Upper lobe of left lung (tissue), 6 donors: ENCODE data around the gene RHOF. TPM values are rescaled to one million over a fixed set of nuclear protein-coding genes. Genes with fewer than 3 reads are reported as not detected.

Experiments
- ATAC-seq, 2 donors: fragments of 200-7000 bp; cut with Tn5 transposase; one replicate each; pipeline ENCODE4 v1.9.1; 2022; ENCODE audit warnings: mild to moderate bottlenecking in 2 of 2, moderate library complexity in 2 of 2; ENCODE audit not compliant: low FRiP score in 2 of 2
- DNase-seq, 2 donors: peaks; one replicate each; pipeline ENCODE4 v3.0.0-alpha.2; 2019 to 2020
- H3K27ac ChIP-seq, 4 donors: fragments of 200-600 bp; sonication (generic); one replicate each; pipeline ENCODE4 v1.5.1; 2016 to 2019
- H3K27me3 ChIP-seq, 4 donors: fragments of 200-600 bp; sonication (generic); one replicate each; pipeline ENCODE4 v1.5.1; 2017 to 2019
- H3K36me3 ChIP-seq, 4 donors: fragments of 200-600 bp; sonication (generic); one replicate each; pipeline ENCODE4 v1.5.1; 2016 to 2019
- H3K4me1 ChIP-seq, 4 donors: fragments of 200-600 bp; sonication (generic); one replicate each; pipeline ENCODE4 v1.5.1; 2018 to 2019
- H3K4me3 ChIP-seq, 4 donors: fragments of 200-600 bp; sonication (generic); one replicate each; pipeline ENCODE4 v1.5.1; 2017 to 2019; ENCODE audit warnings: mild to moderate bottlenecking in 2 of 4, moderate library complexity in 1 of 4
- H3K9me3 ChIP-seq, 4 donors: fragments of 200-600 bp; sonication (generic); one replicate each; pipeline ENCODE4 v1.5.1; 2018 to 2019
- CTCF ChIP-seq, 6 experiments: fragments of 450-650 bp in 4 of 6; fragments of 200-600 bp in 2 of 6; sonication (generic) in 2 of 6; IDR thresholded peaks; one replicate each; pipeline ENCODE4 v1.5.1; 2016 to 2019; ENCODE audit warnings: antibody characterized with exemption in 6 of 6
- EP300 ChIP-seq, 4 donors: sonication (generic); formaldehyde crosslinking; IDR thresholded peaks; one replicate each; pipeline ENCODE4 v1.5.1; 2017; ENCODE audit warnings: antibody characterized with exemption in 4 of 4, control low read depth in 2 of 4
- POLR2A ChIP-seq, 4 donors: fragments of 450-650 bp; IDR thresholded peaks; one replicate each; pipeline ENCODE4 v1.5.1; 2016 to 2017; ENCODE audit warnings: antibody characterized with exemption in 4 of 4, mild to moderate bottlenecking in 2 of 4
- POLR2AphosphoS5 ChIP-seq, 2 donors: sonication (generic); formaldehyde crosslinking; IDR thresholded peaks; one replicate each; pipeline ENCODE4 v1.5.1; 2017; ENCODE audit warnings: antibody characterized with exemption in 2 of 2
- WGBS, 2 donors: methylation state at CpG; one replicate each; pipeline ENCODE4 v1.1.5; 2017 to 2018; 5-methylcytosine and 5-hydroxymethylcytosine counted together
- total RNA-seq, 6 donors: library from RNA; depleted of rRNA in 4 of 6; stranded (reverse); fragments of >200 nt in 4 of 6; gene quantifications; one replicate each; pipeline versions ENCODE4 v1.1.0 to v1.2.1, GENCODE V29; 2016 to 2021
- donor health status: DM: no; HTN: no; CAD: no; lungs with moderate emphysema.
- donor health status: DM: no; HTN: yes; CAD: no; lungs with severe emphysema.

The RHOF gene
- total RNA-seq, 6 donors from 2014 or later: 33.5 to 145 (median 45.5) TPM

GRCh38 chr12:121802485-121802842, 9.0 kb upstream of the RHOF start:
- Histone ChIP-seq H3K4me3 (peak overlapping the region; percentile 45 to 85 (median 72)), H3K4me1 (peaks cover 39 to 49% (median 40%) of the 10 kb centered on the region in 4 donors), H3K27me3 (no peaks in the 10 kb centered on the region), H3K9me3 (no peaks in the 10 kb centered on the region), H3K36me3 (peaks cover 0 to 8% (median 4%) of the 10 kb centered on the region in 4 donors), H3K27ac (peak overlapping the region; percentile 96 to 100 (median 98))
- ATAC-seq: no peak
- DNase-seq: no peak
- 0 to 4% methylated on average over 1 of the region's 1 CpG for WGBS, 2 donors
- no peak for TF ChIP-seq EP300 (IDR thresholded peaks at IDR 0.05)
- TF ChIP-seq POLR2AphosphoS5 (IDR thresholded peaks at IDR 0.05): no peak
- TF ChIP-seq POLR2A (IDR thresholded peaks at IDR 0.05): no peak

DNA sequence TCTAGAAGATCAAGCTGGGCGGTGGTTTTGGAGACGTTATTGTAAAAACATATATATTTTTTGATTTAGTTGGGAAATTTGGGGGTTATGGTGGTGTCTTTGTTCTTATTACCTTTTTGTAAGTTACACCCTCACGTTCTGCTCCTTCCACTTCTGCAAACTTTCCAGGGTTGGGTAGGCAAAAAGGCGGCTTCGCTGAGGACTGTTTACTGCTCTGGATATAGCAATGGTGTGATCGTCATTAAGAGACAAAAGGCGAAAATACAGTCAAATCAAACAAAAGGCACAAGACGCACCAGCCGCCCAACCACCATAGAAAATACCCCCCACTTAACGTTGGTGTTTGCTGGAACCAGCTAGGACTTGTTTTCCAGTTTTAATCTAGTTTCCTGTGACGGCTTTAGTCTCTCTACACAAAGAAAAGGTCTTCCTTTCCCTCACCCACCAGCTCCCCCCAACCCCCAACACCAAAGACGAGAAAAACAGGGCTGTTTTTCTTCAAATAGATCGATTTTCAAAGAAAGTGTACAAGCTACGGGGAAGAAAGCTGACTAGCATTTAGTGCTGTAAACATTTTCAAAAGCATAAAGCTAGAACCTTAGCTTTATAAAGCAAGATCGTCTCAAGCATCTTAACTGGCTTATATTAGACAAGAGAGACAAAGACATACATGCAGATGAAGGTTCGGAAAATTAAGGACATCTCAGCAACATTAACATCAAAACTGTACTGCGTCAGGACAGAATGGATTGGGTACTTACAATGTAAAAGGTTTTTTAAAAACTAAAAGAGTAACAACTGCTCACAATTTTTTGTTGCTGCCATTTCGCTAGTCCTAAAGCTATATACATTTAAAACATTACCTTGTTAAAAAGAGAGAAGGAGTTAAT, 8.4 kb upstream of the RHOF start:
- H3K9me3 ChIP-seq: no peaks in the 10 kb centered on the region
- H3K36me3 ChIP-seq: peaks cover 0 to 6% (median under 1%) of the 10 kb centered on the region in 4 donors
- H3K4me3 ChIP-seq: peak overlapping the region; percentile 45 to 85 (median 72)
- TF ChIP-seq POLR2AphosphoS5 (IDR thresholded peaks at IDR 0.05) (no peak), POLR2A (IDR thresholded peaks at IDR 0.05) (no peak), EP300 (IDR thresholded peaks at IDR 0.05) (no peak), CTCF (IDR thresholded peaks at IDR 0.05) (no peak)
- 0 to 1% methylated on average over 18 of the region's 18 CpGs for WGBS, 2 donors
- DNase-seq: no peak
- no peaks in the 10 kb centered on the region for H3K27me3 ChIP-seq
- no peak for ATAC-seq
- peak overlapping the region; percentile 96 to 100 (median 98) for H3K27ac ChIP-seq
- peaks cover 39 to 49% (median 42%) of the 10 kb centered on the region in 4 donors for H3K4me1 ChIP-seq

- Histone ChIP-seq H3K27ac (peak overlapping the region; percentile 96 to 100 (median 98)), H3K36me3 (peaks cover 0 to 7% (median 5%) of the 10 kb centered on the region in 4 donors), H3K27me3 (no peaks in the 10 kb centered on the region), H3K4me1 (peaks cover 39 to 49% (median 42%) of the 10 kb centered on the region in 4 donors), H3K9me3 (no peaks in the 10 kb centered on the region), H3K4me3 (peak overlapping the region; percentile 45 to 85 (median 72))
- peak in 1 of 2 donors; percentile 11 for ATAC-seq
- WGBS, 2 donors: 0 to 1% methylated on average over 18 to 31 of the region's 86 CpGs
- DNase-seq: peak; percentile 71 to 93
- no peak for TF ChIP-seq EP300 (IDR thresholded peaks at IDR 0.05)
- TF ChIP-seq POLR2A (IDR thresholded peaks at IDR 0.05): peak in 2 of 4 donors; percentile 11 to 26
- TF ChIP-seq CTCF (IDR thresholded peaks at IDR 0.05): peak in 1 of 6 experiments; percentile 5
- TF ChIP-seq POLR2AphosphoS5 (IDR thresholded peaks at IDR 0.05): peak; percentile 42 to 49
Observed at GRCh38 chr12:121800694-121801594, 7.5 kb upstream of the RHOF start.

GRCh38 chr12:121799842-121800693, 6.6 kb upstream of the RHOF start:
- Histone ChIP-seq H3K27me3 (no peaks in the 10 kb centered on the region), H3K9me3 (no peaks in the 10 kb centered on the region), H3K36me3 (peaks cover 0 to 13% (median 11%) of the 10 kb centered on the region in 4 donors), H3K27ac (peak overlapping the region; percentile 96 to 100 (median 98)), H3K4me3 (peak overlapping the region; percentile 23 to 85 (median 72)), H3K4me1 (peaks cover 42 to 49% (median 44%) of the 10 kb centered on the region in 4 donors)
- TF ChIP-seq POLR2A (IDR thresholded peaks at IDR 0.05) (peak; percentile 35 to 89 (median 81)), POLR2AphosphoS5 (IDR thresholded peaks at IDR 0.05) (peak; percentile 65 to 76), CTCF (IDR thresholded peaks at IDR 0.05) (no peak)
- 0 to 1% methylated on average over 9 to 16 of the region's 84 CpGs for WGBS, 2 donors
- DNase-seq: peak; percentile 93 to 97
- ATAC-seq: peak; percentile 69 to 82
